Measurements from ENCODE around the gene KCTD20.
"Not testable (repeated sequence)": the region's sequence is repeated elsewhere in the genome, so short reads cannot be mapped to it uniquely, and the experiment has no call there.

Gene KCTD20

DNA sequence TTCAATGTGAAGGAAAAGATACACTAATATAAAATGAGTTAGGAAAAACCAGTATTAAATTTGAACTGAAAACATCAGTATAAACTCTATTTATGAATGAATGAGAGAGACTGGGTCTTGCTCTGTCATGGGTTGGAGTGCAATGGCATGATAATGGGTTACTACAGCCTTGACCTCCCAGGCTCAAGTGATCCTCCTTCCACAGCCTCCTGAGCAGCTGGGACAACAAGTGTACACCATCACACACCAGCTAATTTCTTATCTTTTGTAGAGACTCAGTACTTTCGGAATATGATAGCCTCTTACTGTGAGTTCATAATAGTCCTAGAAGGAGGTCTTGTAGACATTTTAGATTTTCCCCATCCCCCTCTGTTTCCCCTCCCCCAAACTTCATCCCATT, 21.4 kb downstream of the KCTD20 start:
- H3K36me3 ChIP-seq (ENCODE audit: control insufficient read depth in 5 of 5, insufficient read depth in 5 of 5, low read length in 5 of 5): no peaks in the 10 kb centered on the region
- H3K27ac ChIP-seq (ENCODE audit: low read depth, low read length): no peak overlapping the region
- H3K4me3 ChIP-seq (ENCODE audit: low read depth in 1 of 5, low read length in 5 of 5): no peak overlapping the region
- peaks cover 0 to 27% (median 14%) of the 10 kb centered on the region in 5 donors for H3K4me1 ChIP-seq (ENCODE audit: control insufficient read depth in 5 of 5, insufficient read depth in 5 of 5, low read length in 5 of 5)
- H3K9ac ChIP-seq (ENCODE audit: low read length in 5 of 5): no peak overlapping the region
- no peaks in the 10 kb centered on the region for H3K9me3 ChIP-seq (ENCODE audit: control insufficient read depth in 5 of 5, low read length in 5 of 5)
- no peaks in the 10 kb centered on the region for H3K27me3 ChIP-seq (ENCODE audit: control insufficient read depth in 5 of 5, insufficient read depth in 4 of 5, low read length in 5 of 5)

DNA sequence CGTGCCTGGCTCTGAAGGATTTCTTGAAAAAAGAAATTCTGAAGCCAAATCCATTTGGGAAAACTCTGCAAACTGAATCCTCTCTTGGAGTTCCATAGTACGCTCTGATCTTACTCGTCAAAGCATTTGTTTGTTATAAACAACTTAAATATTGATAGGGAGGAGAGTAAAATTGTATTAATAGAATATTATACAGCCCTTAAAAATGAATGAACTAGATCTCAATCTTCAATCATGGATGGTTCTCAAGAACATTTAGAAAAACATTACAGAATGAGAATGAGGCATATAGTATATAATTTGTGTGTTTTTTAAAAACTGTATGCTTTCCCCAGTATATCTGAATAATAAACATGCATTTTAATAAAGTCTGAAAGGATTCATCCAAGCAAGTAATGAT, 24.8 kb downstream of the KCTD20 start:
- Histone ChIP-seq H3K9ac (ENCODE audit: low read length in 5 of 5) (no peak overlapping the region), H3K4me1 (ENCODE audit: control insufficient read depth in 5 of 5, insufficient read depth in 5 of 5, low read length in 5 of 5) (peaks cover 0 to 8% (median 2%) of the 10 kb centered on the region in 5 donors), H3K4me3 (ENCODE audit: low read depth in 1 of 5, low read length in 5 of 5) (no peak overlapping the region), H3K27me3 (ENCODE audit: control insufficient read depth in 5 of 5, insufficient read depth in 4 of 5, low read length in 5 of 5) (no peaks in the 10 kb centered on the region), H3K9me3 (ENCODE audit: control insufficient read depth in 5 of 5, low read length in 5 of 5) (no peaks in the 10 kb centered on the region), H3K27ac (ENCODE audit: low read depth, low read length) (no peak overlapping the region), H3K36me3 (ENCODE audit: control insufficient read depth in 5 of 5, insufficient read depth in 5 of 5, low read length in 5 of 5) (peaks cover 5 to 23% (median 12%) of the 10 kb centered on the region in 5 donors)

DNA sequence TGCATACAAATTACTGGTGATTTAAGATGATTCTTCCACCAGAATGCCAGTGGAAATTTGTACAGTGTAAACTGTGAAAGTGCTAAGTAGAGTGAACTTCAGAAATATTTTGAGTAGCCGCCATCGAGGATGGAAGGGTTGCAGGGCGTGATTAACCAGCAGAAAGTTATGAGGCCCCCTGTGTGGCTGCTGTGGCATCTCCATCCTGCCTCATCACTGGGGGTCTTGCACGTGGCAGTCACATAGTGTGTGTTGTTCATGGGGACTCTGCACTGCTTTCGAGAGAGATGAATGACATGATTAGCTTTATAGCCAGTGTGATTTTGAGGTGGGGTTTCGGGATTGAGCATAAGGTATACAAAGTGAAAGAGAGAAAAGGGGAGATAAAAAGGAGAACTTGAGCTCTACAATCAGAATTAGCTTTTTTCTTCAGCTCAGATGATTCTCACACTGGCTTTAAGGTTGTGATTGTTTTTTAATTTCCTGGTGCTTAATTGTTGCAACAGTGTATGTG, 26.4 kb downstream of the KCTD20 start:
- Histone ChIP-seq H3K27ac (ENCODE audit: low read depth, low read length) (no peak overlapping the region), H3K4me1 (ENCODE audit: control insufficient read depth in 5 of 5, insufficient read depth in 5 of 5, low read length in 5 of 5) (peaks cover 0 to 6% (median 1%) of the 10 kb centered on the region in 5 donors), H3K4me3 (ENCODE audit: low read depth in 1 of 5, low read length in 5 of 5) (no peak overlapping the region), H3K9me3 (ENCODE audit: control insufficient read depth in 5 of 5, low read length in 5 of 5) (no peaks in the 10 kb centered on the region), H3K36me3 (ENCODE audit: control insufficient read depth in 5 of 5, insufficient read depth in 5 of 5, low read length in 5 of 5) (peaks cover 5 to 27% (median 12%) of the 10 kb centered on the region in 5 donors), H3K9ac (ENCODE audit: low read length in 5 of 5) (no peak overlapping the region), H3K27me3 (ENCODE audit: control insufficient read depth in 5 of 5, insufficient read depth in 4 of 5, low read length in 5 of 5) (no peaks in the 10 kb centered on the region)

DNA sequence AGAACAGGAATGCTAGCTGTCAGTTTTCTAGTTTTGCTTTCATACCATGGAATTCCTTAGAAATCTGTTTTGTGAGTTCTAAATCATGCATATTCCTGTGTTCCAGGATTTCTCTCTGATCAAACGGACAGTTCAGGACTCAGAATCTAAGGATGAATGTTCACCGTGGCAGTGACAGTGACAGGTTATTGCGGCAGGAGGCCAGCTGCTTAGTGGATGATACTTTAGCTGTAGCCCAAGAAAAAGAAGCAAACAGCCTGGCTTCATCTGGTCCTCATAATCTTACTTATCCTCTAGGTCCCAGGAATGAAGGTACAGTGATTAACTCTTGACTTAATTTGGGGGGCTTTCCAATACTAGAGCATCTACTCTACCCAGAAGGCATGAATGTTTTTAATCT, 27.1 kb downstream of the KCTD20 start:
- Histone ChIP-seq H3K27ac (ENCODE audit: low read depth, low read length) (no peak overlapping the region), H3K36me3 (ENCODE audit: control insufficient read depth in 5 of 5, insufficient read depth in 5 of 5, low read length in 5 of 5) (peaks cover 7 to 30% (median 16%) of the 10 kb centered on the region in 5 donors), H3K27me3 (ENCODE audit: control insufficient read depth in 5 of 5, insufficient read depth in 4 of 5, low read length in 5 of 5) (no peaks in the 10 kb centered on the region), H3K9me3 (ENCODE audit: control insufficient read depth in 5 of 5, low read length in 5 of 5) (no peaks in the 10 kb centered on the region), H3K9ac (ENCODE audit: low read length in 5 of 5) (no peak overlapping the region), H3K4me3 (ENCODE audit: low read depth in 1 of 5, low read length in 5 of 5) (no peak overlapping the region), H3K4me1 (ENCODE audit: control insufficient read depth in 5 of 5, insufficient read depth in 5 of 5, low read length in 5 of 5) (peaks cover 0 to 3% (median 0%) of the 10 kb centered on the region in 5 donors)

DNA sequence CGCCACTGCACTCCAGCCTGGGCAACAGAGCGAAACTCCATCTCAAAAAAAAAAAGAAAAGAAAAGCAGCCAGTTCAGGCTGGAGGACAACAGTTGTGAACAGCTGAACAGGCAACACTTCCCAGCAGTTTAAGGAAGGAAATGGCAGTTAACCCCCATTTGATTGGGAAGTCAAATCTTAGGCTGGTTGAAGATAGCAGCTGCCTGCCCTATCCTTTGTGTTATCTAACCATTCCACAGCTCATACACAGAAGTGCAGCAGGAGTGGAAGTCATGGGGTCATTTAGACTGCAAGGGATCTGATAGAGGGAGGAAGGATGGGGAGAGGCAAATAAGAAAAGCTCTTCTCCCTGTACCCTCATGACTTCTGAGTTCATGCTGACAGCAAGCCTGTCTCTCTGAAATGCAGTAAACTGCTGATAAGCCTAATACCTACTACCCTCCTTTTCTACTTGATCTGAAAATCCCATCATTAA, 35.3 kb downstream of the KCTD20 start:
- Histone ChIP-seq H3K27me3 (ENCODE audit: control insufficient read depth in 5 of 5, insufficient read depth in 4 of 5, low read length in 5 of 5) (no peaks in the 10 kb centered on the region), H3K27ac (ENCODE audit: low read depth, low read length) (no peak overlapping the region), H3K36me3 (ENCODE audit: control insufficient read depth in 5 of 5, insufficient read depth in 5 of 5, low read length in 5 of 5) (peaks cover 17 to 40% (median 35%) of the 10 kb centered on the region in 5 donors), H3K9me3 (ENCODE audit: control insufficient read depth in 5 of 5, low read length in 5 of 5) (no peaks in the 10 kb centered on the region), H3K4me1 (ENCODE audit: control insufficient read depth in 5 of 5, insufficient read depth in 5 of 5, low read length in 5 of 5) (peaks cover 0 to 6% (median 0%) of the 10 kb centered on the region in 5 donors), H3K9ac (ENCODE audit: low read length in 5 of 5) (no peak overlapping the region), H3K4me3 (ENCODE audit: low read depth in 1 of 5, low read length in 5 of 5) (no peak overlapping the region)

DNA sequence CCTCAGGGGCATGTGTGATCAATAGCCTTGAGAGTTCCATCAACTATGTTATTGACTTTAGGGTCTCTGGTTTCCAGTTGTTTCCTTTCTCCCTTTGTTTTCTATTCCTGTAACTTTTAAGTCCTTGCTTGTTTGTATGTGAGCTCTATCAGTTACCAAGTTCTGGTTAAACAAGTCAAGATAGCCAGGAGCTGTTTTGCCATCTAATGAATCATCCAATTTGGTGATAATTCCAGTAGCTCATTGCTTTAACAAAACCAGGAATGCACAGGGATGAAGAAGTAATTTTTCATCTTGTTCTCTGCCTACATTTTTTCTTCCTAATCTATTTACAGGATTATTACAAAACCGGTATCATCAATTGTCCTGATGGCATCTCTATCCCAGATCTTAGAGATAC, 36.5 kb downstream of the KCTD20 start:
- peaks cover 17 to 40% (median 32%) of the 10 kb centered on the region in 5 donors for H3K36me3 ChIP-seq (ENCODE audit: control insufficient read depth in 5 of 5, insufficient read depth in 5 of 5, low read length in 5 of 5)
- no peaks in the 10 kb centered on the region for H3K9me3 ChIP-seq (ENCODE audit: control insufficient read depth in 5 of 5, low read length in 5 of 5)
- no peak overlapping the region for H3K27ac ChIP-seq (ENCODE audit: low read depth, low read length)
- no peak overlapping the region for H3K4me3 ChIP-seq (ENCODE audit: low read depth in 1 of 5, low read length in 5 of 5)
- H3K27me3 ChIP-seq (ENCODE audit: control insufficient read depth in 5 of 5, insufficient read depth in 4 of 5, low read length in 5 of 5): no peaks in the 10 kb centered on the region
- H3K4me1 ChIP-seq (ENCODE audit: control insufficient read depth in 5 of 5, insufficient read depth in 5 of 5, low read length in 5 of 5): peaks cover 0 to 11% (median 0%) of the 10 kb centered on the region in 5 donors
- H3K9ac ChIP-seq (ENCODE audit: low read length in 5 of 5): no peak overlapping the region

DNA sequence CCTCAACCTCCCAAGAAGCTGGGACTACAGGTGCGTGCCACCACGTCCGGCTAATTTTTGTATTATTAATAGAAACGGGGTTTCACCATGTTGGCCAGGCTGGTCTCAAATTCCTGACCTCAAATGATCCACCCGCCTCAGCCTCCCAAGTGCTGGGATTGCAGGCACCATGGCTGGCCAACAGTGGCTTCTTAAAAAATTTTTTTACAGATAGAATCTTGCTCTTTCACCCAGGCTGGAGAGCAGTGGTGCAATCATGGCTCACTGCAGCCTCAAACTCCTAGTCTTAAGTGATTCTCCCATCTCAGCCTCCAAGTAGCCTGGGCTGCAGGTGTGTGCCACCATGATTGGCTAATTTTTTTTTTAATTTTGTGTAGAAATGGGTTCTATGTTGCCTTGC, 40.5 kb downstream of the KCTD20 start:
- H3K36me3 ChIP-seq (ENCODE audit: control insufficient read depth in 5 of 5, insufficient read depth in 5 of 5, low read length in 5 of 5): peaks cover 31 to 67% (median 67%) of the 10 kb centered on the region in 5 donors
- H3K4me1 ChIP-seq (ENCODE audit: control insufficient read depth in 5 of 5, insufficient read depth in 5 of 5, low read length in 5 of 5); H3K27ac ChIP-seq (ENCODE audit: low read depth, low read length); H3K27me3 ChIP-seq (ENCODE audit: control insufficient read depth in 5 of 5, insufficient read depth in 4 of 5, low read length in 5 of 5); H3K9ac ChIP-seq (ENCODE audit: low read length in 5 of 5); H3K9me3 ChIP-seq (ENCODE audit: control insufficient read depth in 5 of 5, low read length in 5 of 5); H3K4me3 ChIP-seq (ENCODE audit: low read depth in 1 of 5, low read length in 5 of 5): not testable (repeated sequence)

DNA sequence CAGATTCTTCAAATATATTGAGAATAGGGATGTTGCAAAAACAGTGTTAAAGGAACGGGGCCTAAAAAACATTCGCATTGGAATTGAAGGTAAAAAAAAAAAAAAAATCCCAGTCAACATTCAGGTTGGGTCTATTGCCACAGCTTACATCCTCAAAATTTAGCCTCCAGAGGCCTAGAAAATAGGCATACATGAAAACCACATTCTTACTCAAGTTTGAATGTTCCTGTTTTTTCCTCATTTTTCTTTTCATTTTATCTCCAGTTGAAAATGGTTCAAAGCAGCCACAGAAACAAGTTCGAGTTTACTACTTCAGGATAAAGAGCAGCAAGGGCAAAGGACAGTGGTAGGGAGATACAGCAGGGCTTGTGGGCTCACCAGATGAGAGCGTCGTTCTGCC, 41.9 kb downstream of the KCTD20 start:
- Histone ChIP-seq H3K9ac (ENCODE audit: low read length in 5 of 5) (no peak overlapping the region), H3K9me3 (ENCODE audit: control insufficient read depth in 5 of 5, low read length in 5 of 5) (no peaks in the 10 kb centered on the region), H3K4me1 (ENCODE audit: control insufficient read depth in 5 of 5, insufficient read depth in 5 of 5, low read length in 5 of 5) (peaks cover 0 to 12% (median 7%) of the 10 kb centered on the region in 5 donors), H3K27ac (ENCODE audit: low read depth, low read length) (no peak overlapping the region), H3K4me3 (ENCODE audit: low read depth in 1 of 5, low read length in 5 of 5) (no peak overlapping the region), H3K27me3 (ENCODE audit: control insufficient read depth in 5 of 5, insufficient read depth in 4 of 5, low read length in 5 of 5) (no peaks in the 10 kb centered on the region), H3K36me3 (ENCODE audit: control insufficient read depth in 5 of 5, insufficient read depth in 5 of 5, low read length in 5 of 5) (peaks cover 33 to 69% (median 62%) of the 10 kb centered on the region in 5 donors)

DNA sequence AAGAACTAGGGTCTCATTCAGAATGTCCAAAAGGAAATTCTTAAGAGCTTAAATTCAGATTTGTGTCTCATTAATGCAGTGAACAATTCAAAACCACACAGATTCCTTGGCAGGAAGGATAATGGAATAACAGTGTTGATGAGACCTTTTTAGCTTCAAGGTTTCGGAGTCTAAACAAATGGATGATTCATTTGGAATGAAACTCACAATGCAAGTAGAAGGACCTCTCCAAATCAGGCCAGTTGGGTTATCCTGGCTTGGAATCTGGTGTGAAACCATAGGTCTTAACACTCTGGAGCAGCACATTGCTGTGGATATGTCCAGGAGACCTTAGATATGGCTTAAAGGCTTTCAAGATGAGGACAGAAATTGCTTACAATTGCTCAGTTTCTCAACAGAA, 44.9 kb downstream of the KCTD20 start:
- no peaks in the 10 kb centered on the region for H3K27me3 ChIP-seq (ENCODE audit: control insufficient read depth in 5 of 5, insufficient read depth in 4 of 5, low read length in 5 of 5)
- no peak overlapping the region for H3K4me3 ChIP-seq (ENCODE audit: low read depth in 1 of 5, low read length in 5 of 5)
- no peak overlapping the region for H3K27ac ChIP-seq (ENCODE audit: low read depth, low read length)
- peaks cover 24 to 50% (median 40%) of the 10 kb centered on the region in 5 donors for H3K36me3 ChIP-seq (ENCODE audit: control insufficient read depth in 5 of 5, insufficient read depth in 5 of 5, low read length in 5 of 5)
- peaks cover 0 to 17% (median 11%) of the 10 kb centered on the region in 5 donors for H3K4me1 ChIP-seq (ENCODE audit: control insufficient read depth in 5 of 5, insufficient read depth in 5 of 5, low read length in 5 of 5)
- no peak overlapping the region for H3K9ac ChIP-seq (ENCODE audit: low read length in 5 of 5)
- H3K9me3 ChIP-seq (ENCODE audit: control insufficient read depth in 5 of 5, low read length in 5 of 5): no peaks in the 10 kb centered on the region

DNA sequence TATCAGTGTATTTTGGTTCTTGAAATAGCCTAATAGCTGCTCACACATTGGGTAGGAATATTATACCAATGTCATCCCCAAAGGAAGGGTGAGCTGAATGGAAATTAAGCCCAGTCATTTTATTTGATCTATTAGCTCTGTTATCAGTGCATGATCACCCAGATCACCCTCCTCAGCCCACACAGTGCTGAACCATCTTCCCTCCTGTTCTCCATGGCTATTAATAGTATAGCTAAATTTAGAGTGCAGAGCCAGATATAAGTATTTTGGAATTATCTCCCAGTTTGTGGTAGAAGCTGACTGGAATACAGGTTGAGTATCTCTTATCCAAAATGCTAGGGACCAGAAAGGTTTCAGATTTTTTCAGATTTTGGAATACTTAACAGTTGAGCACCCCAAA, 45.4 kb downstream of the KCTD20 start:
- Histone ChIP-seq H3K4me3 (ENCODE audit: low read depth in 1 of 5, low read length in 5 of 5) (no peak overlapping the region), H3K9ac (ENCODE audit: low read length in 5 of 5) (no peak overlapping the region), H3K27me3 (ENCODE audit: control insufficient read depth in 5 of 5, insufficient read depth in 4 of 5, low read length in 5 of 5) (no peaks in the 10 kb centered on the region), H3K36me3 (ENCODE audit: control insufficient read depth in 5 of 5, insufficient read depth in 5 of 5, low read length in 5 of 5) (peaks cover 24 to 51% (median 41%) of the 10 kb centered on the region in 5 donors), H3K27ac (ENCODE audit: low read depth, low read length) (no peak overlapping the region), H3K9me3 (ENCODE audit: control insufficient read depth in 5 of 5, low read length in 5 of 5) (no peaks in the 10 kb centered on the region), H3K4me1 (ENCODE audit: control insufficient read depth in 5 of 5, insufficient read depth in 5 of 5, low read length in 5 of 5) (peaks cover 0 to 18% (median 13%) of the 10 kb centered on the region in 5 donors)

Measured in subcutaneous abdominal adipose tissue (tissue), 5 donors.